ENCODE measurements around the gene NCAPG.

NCAPG gene, protein sequence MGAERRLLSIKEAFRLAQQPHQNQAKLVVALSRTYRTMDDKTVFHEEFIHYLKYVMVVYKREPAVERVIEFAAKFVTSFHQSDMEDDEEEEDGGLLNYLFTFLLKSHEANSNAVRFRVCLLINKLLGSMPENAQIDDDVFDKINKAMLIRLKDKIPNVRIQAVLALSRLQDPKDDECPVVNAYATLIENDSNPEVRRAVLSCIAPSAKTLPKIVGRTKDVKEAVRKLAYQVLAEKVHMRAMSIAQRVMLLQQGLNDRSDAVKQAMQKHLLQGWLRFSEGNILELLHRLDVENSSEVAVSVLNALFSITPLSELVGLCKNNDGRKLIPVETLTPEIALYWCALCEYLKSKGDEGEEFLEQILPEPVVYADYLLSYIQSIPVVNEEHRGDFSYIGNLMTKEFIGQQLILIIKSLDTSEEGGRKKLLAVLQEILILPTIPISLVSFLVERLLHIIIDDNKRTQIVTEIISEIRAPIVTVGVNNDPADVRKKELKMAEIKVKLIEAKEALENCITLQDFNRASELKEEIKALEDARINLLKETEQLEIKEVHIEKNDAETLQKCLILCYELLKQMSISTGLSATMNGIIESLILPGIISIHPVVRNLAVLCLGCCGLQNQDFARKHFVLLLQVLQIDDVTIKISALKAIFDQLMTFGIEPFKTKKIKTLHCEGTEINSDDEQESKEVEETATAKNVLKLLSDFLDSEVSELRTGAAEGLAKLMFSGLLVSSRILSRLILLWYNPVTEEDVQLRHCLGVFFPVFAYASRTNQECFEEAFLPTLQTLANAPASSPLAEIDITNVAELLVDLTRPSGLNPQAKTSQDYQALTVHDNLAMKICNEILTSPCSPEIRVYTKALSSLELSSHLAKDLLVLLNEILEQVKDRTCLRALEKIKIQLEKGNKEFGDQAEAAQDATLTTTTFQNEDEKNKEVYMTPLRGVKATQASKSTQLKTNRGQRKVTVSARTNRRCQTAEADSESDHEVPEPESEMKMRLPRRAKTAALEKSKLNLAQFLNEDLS

DNA sequence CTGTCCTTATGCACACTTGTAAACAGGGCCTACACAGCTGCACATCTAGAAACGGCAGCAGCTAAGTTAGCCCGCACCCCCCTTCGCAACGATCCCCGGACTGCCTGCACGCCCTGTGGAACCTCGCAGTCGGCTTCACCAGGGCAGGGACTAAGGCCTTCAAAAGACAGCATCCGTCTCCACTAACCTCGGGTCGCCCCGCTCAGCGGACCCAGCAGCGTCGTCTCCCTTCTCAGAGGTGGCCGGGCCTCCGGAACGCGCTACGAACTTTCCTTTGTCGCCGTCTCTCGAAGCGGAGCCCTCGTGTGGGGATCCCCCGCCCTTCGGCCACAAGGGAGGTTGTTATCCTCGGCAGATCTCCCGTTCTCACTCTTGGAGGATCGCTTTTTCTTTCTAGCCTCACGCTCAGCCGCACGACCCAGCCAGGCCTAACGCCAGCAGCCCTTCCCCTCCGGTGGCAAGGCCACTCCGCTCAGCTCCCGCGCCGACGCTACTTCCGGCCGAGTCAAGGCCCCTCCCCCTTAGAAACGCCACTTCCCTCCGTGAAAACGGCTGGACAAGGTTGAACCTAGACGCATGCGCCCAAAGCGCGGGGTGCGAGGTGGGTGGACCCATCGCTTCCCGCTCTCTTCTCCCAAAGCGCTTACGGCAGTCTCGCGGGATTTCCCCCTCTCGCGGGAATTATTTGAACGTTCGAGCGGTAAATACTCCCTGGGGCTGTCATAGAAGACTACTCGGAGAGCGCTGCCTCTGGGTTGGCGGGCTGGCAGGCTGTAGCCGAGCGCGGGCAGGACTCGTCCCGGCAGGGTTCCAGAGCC, at the start of gene NCAPG, which contains the start of gene DCAF16:
NCAPG (plus strand) TSS at position 720 of the 818 bp plus-strand sequence. CDS start 99 bp downstream, outside the sequence.
DCAF16 (minus strand) TSS at position 498 of the 818 bp plus-strand sequence. CDS start 6,616 bp downstream, outside the sequence.
- peak; percentile 98 for DNase-seq (ENCODE audit: low spot score)

DNA sequence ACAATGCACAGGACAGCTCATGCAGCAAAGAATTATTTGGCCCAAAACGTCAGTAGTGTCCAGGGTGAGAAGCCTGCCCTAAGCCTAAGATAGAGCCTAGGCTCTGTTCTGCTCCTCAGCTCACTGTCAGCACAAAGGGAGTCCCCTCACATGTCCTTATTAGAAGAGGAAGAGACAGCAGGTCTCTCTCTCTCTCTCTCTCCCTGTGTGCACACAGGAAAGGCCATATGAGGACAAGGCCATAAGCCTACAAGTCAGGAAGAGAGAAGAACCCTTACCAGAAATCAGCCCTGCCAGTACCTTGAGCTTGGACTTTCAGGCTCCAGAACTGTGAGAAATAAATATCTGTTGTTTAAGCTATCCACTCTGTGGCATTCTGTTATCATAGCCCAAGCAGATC, 49.7 kb upstream of the NCAPG start:
- no peak for DNase-seq (ENCODE audit: low spot score)

DNA sequence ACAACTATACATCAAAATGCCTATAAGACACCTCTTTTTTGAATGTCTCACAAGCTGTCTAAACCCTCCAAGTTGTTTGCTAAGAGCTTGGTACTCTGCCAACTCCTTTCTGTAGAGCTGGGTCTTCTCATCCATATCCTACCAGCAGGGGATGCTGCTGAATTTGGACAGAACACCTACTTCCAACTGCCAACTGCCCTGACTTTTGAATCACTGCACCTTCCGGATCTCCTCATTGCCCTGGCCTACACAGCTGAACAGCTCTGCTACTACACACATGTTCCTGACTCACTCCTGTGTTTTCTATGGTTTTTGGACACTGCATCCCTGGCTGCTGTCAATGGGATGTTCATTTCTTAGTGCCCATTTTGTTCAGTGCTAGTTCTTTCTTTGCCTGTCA, 48.1 kb upstream of the NCAPG start:
- peak; percentile 44 for DNase-seq (ENCODE audit: low spot score)

DNA sequence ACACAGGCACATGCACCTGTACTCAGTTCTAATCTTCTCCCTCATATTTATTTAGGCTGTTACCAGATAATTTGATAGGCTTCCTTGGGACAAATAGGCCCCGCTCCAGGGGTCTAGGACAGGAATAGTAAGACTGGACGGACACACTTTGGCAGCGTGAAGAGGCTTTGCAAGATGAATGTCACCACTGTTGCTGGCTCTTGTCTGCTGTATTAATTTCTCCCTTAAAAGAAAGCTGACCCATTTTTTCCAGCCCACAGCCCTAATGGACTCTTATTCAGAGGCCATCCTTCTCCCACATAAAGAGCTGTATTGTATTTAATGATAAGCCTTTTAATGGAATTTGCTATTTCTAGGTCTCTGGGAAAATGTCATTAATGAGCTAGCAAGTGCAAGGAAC, 47.4 kb upstream of the NCAPG start:
- no peak for DNase-seq (ENCODE audit: low spot score)

DNA sequence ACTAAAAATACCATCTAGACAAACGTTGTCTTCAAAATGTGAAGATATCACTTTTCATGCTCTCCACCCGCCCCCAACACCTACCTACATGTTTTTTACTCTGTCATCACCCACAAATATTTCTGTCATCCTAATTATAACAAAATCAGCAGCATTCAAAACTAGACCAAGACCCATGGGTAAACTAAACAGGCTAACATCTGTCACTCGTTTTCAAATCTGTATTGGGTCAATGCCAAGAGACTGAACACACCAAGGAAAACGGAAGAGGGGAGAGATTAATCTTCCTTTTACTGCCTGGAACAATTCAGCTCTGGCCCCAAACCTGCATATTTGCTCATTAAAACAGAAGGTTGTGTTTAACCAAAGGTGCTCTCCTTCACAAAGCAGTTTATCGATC, 46.8 kb upstream of the NCAPG start:
- DNase-seq (ENCODE audit: low spot score): no peak

DNA sequence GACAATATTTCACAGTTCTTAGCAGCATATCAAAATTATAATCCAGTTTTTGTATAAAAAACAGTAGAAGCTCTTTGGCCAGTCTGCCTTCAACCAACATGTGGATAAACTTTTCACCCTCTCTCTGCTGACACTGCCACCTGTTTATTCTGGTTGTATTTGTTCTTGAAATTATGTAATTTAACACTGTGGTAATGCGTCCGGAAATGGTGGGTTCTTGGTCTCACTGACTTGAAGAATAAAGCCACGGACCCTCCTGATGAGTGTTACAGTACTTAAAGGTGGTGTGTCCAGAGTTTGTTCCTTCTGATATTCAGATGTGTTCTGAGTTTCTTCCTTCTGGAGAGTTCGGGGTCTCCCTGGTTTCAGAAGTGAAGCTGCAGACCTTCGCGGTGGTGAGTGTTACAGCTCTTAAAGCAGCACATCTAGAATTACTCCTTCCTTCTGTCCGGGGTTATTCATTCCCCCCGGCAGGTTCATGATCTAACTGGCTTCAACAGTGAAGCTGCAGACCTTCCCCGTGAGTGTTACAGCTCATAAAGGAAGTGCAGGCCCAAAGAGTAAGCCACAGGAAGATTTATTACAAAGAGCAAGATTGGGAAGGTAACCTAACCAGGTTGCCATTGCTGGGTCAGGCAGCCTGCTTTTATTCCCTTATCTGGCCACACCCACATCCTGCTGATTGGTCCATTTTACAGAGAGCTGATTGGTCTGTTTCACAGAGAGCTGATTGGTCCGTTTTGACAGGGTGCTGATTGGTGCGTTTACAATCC, 45.1 kb upstream of the NCAPG start:
- no peak for DNase-seq (ENCODE audit: low spot score)

DNA sequence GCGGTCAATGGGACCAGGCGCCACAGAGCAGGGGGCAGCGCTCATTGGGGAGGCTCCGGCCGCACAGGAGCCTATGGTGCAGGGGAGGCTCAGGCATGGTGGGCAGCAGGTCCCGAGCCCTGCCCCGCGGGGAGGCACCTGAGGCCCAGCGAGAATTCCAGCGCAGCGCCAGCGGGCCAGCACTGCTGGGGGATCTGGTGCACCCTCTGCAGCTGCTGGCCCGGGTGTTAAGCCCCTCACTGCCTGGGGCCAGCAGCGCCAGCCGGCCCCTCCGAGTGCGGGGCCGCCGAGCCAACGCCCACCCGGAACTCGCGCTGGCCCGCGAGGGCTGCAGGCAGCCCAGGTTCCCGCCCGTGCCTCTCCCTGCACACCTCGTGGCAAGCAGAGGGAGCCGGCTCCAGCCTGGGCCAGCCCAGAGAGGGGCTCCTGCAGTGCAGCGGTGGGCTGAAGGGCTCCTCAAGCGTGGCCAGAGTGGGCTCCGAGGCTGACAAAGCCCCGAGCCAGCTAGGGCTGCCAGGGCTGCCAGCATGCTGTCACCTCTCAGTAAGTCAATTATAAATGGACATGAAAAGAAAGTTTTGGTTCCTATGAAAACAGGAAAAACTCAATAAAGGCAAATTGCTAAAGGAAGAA, 43.8 kb upstream of the NCAPG start:
- no peak for DNase-seq (ENCODE audit: low spot score)

DNA sequence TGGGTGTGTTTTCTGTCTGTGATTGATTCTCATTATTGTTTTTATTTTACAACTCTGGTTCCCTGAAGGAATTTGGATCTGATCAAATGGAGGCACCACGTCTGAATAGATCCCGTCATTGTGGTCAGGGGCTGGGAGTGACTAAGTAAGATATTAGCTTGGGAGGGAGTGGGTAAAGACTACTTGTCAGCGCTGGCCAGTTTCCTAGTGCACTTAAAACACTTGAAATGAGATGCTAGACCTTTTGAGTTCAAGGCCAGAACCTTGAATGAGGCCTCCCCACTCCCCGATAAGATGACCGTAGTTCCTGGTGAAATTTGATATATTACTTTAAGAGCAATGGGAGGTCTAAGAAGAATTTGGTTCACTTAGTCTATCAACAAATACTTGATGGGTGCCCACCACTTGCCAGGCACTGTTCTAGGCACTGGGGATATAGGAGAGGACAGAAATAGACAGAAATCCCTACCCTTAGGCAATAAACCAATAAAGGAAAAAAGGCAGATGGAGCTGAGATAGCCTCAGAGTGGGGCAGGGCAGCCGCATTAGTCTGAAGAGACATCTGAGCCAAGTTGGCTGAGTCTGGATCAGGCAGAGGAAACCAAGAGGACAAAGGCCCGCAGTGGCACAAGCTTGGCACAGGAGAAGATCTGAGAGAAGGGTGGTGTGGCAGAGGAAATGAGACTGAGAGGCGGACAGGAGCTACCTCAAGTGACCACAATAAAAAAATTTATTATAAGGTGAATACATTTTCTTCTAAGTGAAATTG, 41.2 kb upstream of the NCAPG start:
- DNase-seq (ENCODE audit: low spot score): no peak

DNA sequence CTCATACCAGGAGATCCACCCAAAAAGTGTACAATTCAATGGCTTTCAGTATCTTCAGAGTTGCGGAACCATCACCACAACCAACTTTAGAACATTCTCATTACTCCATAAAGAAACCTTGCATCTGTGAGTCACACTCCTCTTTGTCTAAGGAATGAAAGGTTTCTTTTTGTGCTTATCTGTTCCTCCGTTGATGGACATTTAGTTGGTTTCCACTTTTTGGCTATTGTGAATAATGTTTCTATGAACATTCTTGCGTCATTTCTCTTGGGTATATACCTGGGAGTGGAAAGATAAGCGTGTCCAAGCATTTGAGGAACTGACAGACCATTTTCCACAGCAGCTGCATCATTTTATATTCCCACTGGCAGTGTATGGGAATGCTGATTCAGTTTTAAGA, 39.9 kb upstream of the NCAPG start:
- DNase-seq (ENCODE audit: low spot score): no peak

DNA sequence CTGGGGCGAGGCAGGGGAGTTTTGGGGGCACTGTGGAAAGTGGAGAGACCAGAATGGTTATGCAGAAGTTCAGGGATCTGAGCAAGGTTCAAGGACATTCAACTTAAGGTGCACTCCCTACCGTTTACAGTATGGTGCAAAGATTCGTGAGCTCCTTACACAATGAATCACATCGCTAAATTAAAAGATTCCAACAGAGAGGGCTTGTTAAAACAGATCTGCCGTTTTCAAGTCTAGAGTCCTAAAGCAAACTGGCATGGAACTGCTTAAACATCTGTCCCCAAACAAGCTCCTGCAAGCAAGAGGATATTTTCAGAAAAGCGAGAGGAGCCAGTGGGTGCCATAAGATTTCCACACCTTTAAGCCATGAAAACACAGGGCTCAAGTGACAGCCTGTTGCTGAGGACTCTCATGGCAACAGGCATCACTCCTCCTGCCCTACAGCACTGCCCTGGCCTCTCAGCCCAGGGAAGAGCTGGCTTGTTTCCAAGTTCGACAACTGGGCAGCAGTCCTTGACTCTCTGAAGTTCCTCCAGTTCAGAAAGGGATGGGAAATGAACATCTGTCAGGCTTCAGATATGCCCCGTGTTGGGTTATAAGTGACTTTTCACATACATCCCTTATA, 39.4 kb upstream of the NCAPG start:
- no peak for DNase-seq (ENCODE audit: low spot score)

DNA sequence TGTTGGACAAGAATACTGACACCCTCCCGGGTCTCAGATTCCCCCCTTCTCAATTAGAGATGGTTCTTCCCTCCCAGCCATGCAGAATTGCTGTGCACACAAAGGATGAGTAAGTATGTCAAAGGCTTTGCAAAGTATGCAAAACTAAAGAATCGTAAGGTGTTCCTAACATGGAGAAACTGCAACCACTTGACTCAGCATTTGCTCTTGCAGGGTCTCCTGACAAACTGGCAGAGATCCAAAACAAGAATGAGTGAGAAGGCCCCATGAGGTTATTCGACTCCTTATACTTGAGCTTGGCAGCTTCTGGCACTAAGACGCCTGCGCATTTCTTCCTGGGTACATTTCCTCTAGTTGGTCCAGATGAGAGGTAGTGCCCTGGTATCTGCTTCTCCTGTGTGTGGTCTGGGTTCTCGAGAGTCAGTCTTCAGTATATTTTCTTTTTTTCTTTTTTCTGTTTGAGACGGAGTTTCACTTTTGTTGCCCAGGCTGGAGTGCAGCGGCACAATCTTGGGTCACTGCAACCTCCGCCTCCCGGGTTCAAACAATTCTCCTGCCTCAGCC, 37.6 kb upstream of the NCAPG start:
- DNase-seq (ENCODE audit: low spot score): no peak

DNA sequence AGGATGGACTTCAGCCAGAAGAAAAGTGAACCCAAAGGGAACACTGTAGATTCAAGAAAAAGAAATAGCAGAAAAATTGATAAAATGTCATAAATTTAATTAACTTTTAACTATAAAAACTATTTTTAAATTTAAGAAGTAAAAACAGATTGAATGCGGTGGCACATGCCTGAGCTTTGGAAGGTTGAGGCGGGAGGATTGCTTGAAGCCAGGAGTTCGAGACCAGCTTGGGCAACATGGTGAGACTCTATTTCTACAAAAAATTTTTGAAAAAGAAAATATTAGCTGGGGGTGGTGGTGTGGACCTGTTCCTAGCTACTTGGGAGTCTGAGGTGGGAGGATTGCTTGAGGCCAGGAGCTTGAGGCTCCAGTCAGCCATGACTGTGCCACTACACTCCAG, 32.3 kb upstream of the NCAPG start:
- DNase-seq (ENCODE audit: low spot score): no peak

DNA sequence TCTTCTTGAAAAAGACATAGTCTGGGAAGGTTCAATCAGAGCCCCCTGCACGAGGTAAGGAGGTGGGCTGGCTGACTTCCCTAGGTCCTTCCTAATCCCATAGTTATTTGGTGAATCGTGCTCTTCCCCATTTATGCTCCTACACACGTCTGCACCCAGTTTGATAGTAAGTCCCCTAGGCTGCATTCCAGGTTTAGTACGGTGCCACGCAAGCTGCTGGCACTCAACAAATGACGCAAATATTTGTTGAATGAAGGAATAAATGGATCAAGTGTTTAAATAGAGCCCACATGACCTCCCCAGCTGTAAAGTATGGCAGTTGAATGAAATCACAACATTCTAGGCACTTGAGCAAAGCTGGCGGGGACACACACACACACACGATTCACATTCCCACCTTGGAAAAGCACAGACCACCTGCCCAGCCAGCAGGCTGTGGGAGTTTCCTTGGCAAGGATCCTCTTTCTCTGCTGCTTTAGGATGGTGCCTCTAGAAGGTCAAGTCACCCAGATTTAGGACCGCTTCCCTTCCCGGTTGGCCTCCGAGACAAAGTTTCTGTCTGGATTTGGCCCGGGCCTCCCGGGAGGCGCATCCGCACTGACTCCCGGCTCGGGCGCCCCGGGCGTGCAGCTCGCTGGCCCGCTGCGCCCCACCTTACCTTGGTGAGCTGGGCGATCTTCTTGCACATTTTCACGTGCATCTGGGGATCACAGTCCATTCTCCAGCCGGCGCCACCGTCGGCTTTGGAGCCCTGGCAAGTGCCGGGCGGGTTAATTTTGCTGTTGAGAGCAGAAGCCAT, 30.1 kb upstream of the NCAPG start:
- no peak for DNase-seq (ENCODE audit: low spot score)

DNA sequence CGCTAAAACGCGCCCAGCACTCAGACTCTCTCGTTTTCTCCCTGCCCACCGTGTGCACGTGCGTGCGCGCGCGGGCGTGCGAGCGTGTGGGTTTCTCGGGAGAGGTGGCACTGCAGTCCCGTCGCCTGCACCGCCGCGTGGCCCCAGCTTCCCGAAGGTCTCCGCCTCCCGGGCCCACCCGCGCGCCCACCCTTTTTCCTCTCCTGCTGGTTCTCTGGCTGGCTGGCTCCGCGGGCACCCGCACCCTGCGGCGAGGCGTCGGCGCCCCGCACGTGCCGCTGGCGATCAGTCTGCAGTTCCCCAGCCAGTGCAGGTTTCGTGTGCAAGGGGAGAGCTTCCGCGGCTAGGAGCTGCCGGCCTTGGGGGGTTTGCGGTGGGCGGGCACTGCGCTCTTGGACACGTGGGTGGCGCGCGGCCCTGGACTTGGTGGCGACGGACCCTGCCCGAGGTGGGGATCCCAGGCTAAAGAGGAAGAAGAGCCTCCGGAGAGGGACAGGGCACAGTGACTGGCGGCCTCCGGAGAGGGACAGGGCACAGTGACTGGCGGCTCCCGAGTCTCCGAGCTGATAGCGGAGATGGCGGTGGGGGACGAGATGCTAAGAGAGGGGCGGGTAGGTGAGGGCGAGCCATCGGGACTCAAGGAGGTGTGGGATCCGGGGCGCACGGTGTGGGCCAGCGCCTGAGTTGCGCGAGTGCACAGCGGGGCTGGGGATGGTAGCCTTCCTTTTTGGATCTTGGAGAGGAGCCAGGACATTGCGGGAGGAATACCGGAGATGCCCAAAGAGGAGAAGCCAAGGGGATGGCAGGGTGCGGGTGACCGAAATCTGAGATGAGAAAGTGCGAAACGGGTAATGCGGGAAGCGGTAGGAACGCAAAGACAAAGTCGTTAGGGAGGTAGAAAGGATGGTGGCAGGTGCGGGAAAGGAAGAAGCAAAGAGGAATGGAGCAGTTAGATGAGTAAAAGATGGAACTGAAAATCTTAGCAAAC, 29.2 kb upstream of the NCAPG start, which contains the start of gene FAM184B:
FAM184B (minus strand) TSS at position 322 of the 988 bp plus-strand sequence. CDS start 322 bp downstream, outside the sequence.
- DNase-seq (ENCODE audit: low spot score): no peak

DNA sequence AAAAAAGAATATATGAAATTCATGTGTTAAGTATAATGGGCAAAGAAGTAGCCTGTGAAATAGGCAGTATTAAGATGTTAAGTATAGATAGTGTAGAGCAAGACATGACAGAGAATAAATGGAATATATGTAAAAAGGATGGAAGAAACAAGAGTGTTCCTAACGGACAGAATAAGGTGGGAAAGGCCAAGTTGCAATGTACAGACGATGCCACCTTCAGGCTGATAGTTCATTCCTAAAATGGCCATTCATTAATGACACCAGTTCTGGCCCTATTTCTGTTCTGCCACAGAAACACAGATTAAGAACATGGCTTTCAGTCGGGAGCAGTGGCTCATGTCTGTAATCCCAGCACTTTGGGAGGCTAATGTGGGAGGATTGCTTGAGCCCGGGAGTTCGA, 24.9 kb upstream of the NCAPG start:
- DNase-seq (ENCODE audit: low spot score): peak; percentile 16

DNA sequence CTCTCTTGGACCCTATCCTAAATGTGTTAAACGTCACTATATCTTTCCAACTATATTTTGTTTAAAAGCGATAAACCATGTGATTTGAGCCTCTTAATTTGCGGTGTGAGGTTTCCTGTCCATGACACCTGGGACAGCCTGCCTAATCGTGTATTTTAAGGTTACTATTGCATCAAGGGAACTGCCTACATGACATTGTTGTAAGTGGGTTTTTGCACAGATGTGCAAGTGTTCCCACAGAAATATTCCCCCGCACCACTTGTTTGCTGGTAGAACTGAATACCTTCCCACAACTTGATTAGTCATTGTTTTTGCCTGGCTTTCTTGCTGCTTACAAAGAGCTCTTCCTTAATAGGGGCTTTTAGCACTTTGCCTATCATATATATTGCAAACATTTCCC, 24.2 kb upstream of the NCAPG start:
- no peak for DNase-seq (ENCODE audit: low spot score)

DNA sequence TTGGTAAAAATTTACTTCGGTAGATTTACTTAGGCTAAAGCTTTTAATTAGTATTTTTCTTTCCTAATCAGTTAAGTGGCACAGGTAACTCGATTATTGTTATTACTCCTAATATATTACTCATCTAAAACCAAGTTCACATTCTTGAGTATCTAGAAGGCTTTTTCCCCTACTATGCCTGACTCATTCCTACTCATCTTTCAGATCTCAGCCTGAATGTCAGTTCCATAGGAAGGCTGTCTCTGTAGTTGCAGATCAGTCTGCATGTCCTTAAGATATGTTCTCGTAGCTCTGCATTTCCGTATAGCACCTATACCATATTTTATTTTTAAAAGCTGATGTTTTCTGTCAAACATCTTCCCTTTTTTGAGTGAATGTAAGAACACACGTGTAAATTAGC, 23.5 kb upstream of the NCAPG start:
- peak; percentile 23 for DNase-seq (ENCODE audit: low spot score)
